ENCODE results near the gene EMC9. TPM values are rescaled to one million over a fixed set of nuclear protein-coding genes. Genes with fewer than 3 reads are reported as not detected.

The EMC9 gene
- total RNA-seq, 4 donors from 2014 or later = 6.2 to 21.2 (median 10.9) TPM; not detected in 1

DNA sequence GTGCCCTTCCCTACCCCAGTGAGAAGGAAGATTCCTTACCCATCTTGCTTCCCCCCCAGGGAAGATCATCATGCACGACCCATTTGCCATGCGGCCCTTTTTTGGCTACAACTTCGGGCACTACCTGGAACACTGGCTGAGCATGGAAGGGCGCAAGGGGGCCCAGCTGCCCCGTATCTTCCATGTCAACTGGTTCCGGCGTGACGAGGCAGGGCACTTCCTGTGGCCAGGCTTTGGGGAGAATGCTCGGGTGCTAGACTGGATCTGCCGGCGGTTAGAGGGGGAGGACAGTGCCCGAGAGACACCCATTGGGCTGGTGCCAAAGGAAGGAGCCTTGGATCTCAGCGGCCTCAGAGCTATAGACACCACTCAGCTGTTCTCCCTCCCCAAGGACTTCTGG, 37.9 kb downstream of the EMC9 start:
- intact Hi-C loops (cut with DNase I; ENCODE audit: low total_unique reads) = no loop called here
- no peaks in the 10 kb centered on the region for H3K9me3 ChIP-seq
- no peak overlapping the region for H3K4me3 ChIP-seq
- no peak overlapping the region for H3K27ac ChIP-seq
- no peaks in the 10 kb centered on the region for H3K4me1 ChIP-seq
- no peaks in the 10 kb centered on the region for H3K36me3 ChIP-seq
- TF ChIP-seq POLR2A (IDR thresholded peaks at IDR 0.05) (no peak), CTCF (IDR thresholded peaks at IDR 0.05) (no peak)
- no peak for DNase-seq
- H3K27me3 ChIP-seq = no peaks in the 10 kb centered on the region

GRCh38 chr14:24102357-24103048, 38.9 kb downstream of the EMC9 start:
- TF ChIP-seq CTCF (IDR thresholded peaks at IDR 0.05) (no peak), POLR2A (IDR thresholded peaks at IDR 0.05) (no peak)
- no peak overlapping the region for H3K4me3 ChIP-seq
- H3K36me3 ChIP-seq = no peaks in the 10 kb centered on the region
- no peak overlapping the region for H3K27ac ChIP-seq
- no peak for DNase-seq
- H3K4me1 ChIP-seq = no peaks in the 10 kb centered on the region
- no peaks in the 10 kb centered on the region for H3K27me3 ChIP-seq
- no peaks in the 10 kb centered on the region for H3K9me3 ChIP-seq
- intact Hi-C loops (cut with DNase I; ENCODE audit: low total_unique reads) = no loop called here

- intact Hi-C loops (cut with DNase I; ENCODE audit: low total_unique reads) = no loop called here
- H3K4me1 ChIP-seq = no peaks in the 10 kb centered on the region
- no peaks in the 10 kb centered on the region for H3K9me3 ChIP-seq
- no peaks in the 10 kb centered on the region for H3K36me3 ChIP-seq
- TF ChIP-seq CTCF (IDR thresholded peaks at IDR 0.05) = no peak
- TF ChIP-seq POLR2A (IDR thresholded peaks at IDR 0.05) = no peak
- H3K27me3 ChIP-seq = no peaks in the 10 kb centered on the region
- H3K4me3 ChIP-seq = no peak overlapping the region
- no peak overlapping the region for H3K27ac ChIP-seq
- DNase-seq = no peak
Measured at GRCh38 chr14:24100982-24101494, 40.4 kb downstream of the EMC9 start.

- no peak overlapping the region for H3K27ac ChIP-seq
- H3K4me3 ChIP-seq = no peak overlapping the region
- no peaks in the 10 kb centered on the region for H3K27me3 ChIP-seq
- no peak for DNase-seq
- H3K9me3 ChIP-seq = no peaks in the 10 kb centered on the region
- peaks cover 0 to 2% of the 10 kb centered on the region in 2 donors for H3K4me1 ChIP-seq
- intact Hi-C loops (cut with DNase I; ENCODE audit: low total_unique reads) = no loop called here
- H3K36me3 ChIP-seq = no peaks in the 10 kb centered on the region
- TF ChIP-seq POLR2A (IDR thresholded peaks at IDR 0.05) = no peak
- no peak for TF ChIP-seq CTCF (IDR thresholded peaks at IDR 0.05)
Measured at GRCh38 chr14:24100197-24100981, 41.0 kb downstream of the EMC9 start.

Data from uterus (tissue), 4 donors.